Measurements from ENCODE around the gene TMEM267. TPM values are rescaled to one million over a fixed set of nuclear protein-coding genes. Genes with fewer than 3 reads are reported as not detected.

TMEM267 gene
- total RNA-seq, 1 donor from 2014 or later: 10.2 TPM

DNA sequence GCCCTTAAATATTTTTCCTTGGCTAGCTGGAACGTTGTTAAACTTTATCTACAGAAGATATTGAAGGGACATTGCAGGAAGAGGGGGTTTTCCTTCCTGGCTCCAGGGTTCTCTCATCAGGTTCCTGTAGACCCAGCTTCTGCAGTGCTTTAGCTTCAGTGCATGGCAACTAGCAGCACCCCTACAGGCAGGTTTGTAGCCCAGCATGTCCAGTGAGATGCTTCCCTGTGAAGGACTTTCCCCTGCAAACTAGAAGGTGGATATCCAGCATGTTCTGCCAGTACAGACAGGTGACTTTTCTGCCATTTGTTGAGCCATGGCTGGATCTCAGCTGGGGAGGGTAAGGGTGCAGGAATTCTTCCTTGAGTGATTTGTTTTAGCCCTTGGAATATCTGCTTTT lies 81.8 kb downstream of the TMEM267 start:
- no peak overlapping the region for H3K4me3 Mint-ChIP-seq
- no peak for DNase-seq (ENCODE audit: low read depth, low spot score)
- no peak overlapping the region for H3K27ac Mint-ChIP-seq (ENCODE audit: unreplicated experiment)
- H3K36me3 Mint-ChIP-seq (ENCODE audit: low read depth): no peaks in the 10 kb centered on the region
- H3K4me1 Mint-ChIP-seq: no peaks in the 10 kb centered on the region
- H3K9me3 Mint-ChIP-seq: no peaks in the 10 kb centered on the region
- TF ChIP-seq, protein P1, sequence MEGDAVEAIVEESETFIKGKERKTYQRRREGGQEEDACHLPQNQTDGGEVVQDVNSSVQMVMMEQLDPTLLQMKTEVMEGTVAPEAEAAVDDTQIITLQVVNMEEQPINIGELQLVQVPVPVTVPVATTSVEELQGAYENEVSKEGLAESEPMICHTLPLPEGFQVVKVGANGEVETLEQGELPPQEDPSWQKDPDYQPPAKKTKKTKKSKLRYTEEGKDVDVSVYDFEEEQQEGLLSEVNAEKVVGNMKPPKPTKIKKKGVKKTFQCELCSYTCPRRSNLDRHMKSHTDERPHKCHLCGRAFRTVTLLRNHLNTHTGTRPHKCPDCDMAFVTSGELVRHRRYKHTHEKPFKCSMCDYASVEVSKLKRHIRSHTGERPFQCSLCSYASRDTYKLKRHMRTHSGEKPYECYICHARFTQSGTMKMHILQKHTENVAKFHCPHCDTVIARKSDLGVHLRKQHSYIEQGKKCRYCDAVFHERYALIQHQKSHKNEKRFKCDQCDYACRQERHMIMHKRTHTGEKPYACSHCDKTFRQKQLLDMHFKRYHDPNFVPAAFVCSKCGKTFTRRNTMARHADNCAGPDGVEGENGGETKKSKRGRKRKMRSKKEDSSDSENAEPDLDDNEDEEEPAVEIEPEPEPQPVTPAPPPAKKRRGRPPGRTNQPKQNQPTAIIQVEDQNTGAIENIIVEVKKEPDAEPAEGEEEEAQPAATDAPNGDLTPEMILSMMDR (conservative IDR thresholded peaks at IDR 0.05): peak; percentile 31
- peaks cover 23% of the 10 kb centered on the region for H3K27me3 Mint-ChIP-seq (ENCODE audit: low read depth)

DNA sequence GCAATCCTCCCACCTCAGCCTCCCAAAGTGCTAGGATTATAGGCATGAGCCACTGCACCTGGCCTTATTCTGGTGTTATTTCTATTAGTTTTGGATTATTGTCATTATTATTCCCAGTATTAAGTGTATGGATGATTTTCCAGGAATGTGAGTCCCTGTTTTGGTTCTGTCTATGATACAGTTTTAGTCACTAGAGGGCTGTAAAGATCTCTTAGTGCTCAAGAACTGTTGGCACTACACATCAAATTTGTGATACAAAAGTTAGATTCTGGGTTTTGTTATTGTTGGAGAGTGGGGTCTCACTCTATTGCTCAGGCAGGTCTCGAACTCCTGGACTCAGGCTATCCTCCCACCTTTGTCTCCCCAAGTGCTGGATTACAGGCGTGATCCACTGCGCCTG lies 83.6 kb downstream of the TMEM267 start:
- Mint-ChIP-seq H3K4me3 (no peak overlapping the region), H3K27ac (ENCODE audit: unreplicated experiment) (no peak overlapping the region), H3K27me3 (ENCODE audit: low read depth) (peaks cover 18% of the 10 kb centered on the region), H3K4me1 (no peaks in the 10 kb centered on the region), H3K9me3 (no peaks in the 10 kb centered on the region), H3K36me3 (ENCODE audit: low read depth) (no peaks in the 10 kb centered on the region)
- DNase-seq (ENCODE audit: low read depth, low spot score): no peak
- TF ChIP-seq, protein P1 (conservative IDR thresholded peaks at IDR 0.05): no peak

DNA sequence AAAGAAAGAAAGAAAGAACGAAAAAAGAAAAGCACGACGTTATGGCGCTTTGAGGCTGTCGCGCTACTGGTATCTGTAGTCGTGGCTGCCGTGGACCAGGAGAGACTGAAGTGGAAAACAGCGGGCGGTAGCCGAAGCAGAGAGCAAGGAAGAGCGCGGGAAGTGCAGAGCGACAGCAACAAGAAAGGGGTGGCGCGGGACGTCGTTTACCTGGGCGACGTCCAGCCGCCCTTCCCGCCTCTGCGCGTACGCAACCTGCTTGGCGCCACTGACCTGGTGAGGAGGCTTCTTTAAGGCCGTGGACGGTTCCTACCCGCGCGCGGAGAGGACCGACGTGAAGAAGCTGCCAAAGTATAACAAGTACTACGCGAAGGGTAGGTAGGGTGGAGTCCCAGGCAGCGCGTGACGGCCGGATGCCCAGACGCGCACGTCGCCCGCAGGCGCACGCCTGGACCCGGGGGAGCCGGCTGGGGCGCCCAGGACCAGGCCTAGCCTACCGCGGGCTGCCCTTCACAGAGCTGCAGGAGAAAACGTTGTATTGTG lies 86.8 kb downstream of the TMEM267 start:
- H3K4me3 Mint-ChIP-seq: no peak overlapping the region
- TF ChIP-seq, protein P1 (conservative IDR thresholded peaks at IDR 0.05): no peak
- no peak for DNase-seq (ENCODE audit: low read depth, low spot score)
- no peaks in the 10 kb centered on the region for H3K27me3 Mint-ChIP-seq (ENCODE audit: low read depth)
- no peaks in the 10 kb centered on the region for H3K9me3 Mint-ChIP-seq
- H3K27ac Mint-ChIP-seq (ENCODE audit: unreplicated experiment): no peak overlapping the region
- H3K36me3 Mint-ChIP-seq (ENCODE audit: low read depth): no peaks in the 10 kb centered on the region
- no peaks in the 10 kb centered on the region for H3K4me1 Mint-ChIP-seq

Other genes starting within 250 kb of the TMEM267 start
- gene HMGCS1, start 170.5 kb downstream of the TMEM267 start, total RNA-seq: 518 and 529 TPM in 2 replicates
- gene CCL28, start 71.5 kb downstream of the TMEM267 start, total RNA-seq: not detected in 2 replicates
- gene C5orf34, start 31.3 kb upstream of the TMEM267 start, total RNA-seq: 11.0 and 11.4 TPM in 2 replicates
- 111 and 112 TPM in 2 replicates for gene PAIP1, start 73.2 kb upstream of the TMEM267 start, total RNA-seq
- gene NNT, start 119.3 kb upstream of the TMEM267 start, total RNA-seq: 72.7 and 77.3 TPM in 2 replicates